BLaER1 (cell line): ENCODE data around the gene UQCR10.
A peak's percentile ranks its signal among the peaks of the same experiment; 100 is the strongest.

Source experiments
- H3K27ac ChIP-seq: shearing (Covaris generic); formaldehyde crosslinking; 2 replicates; pipeline ENCODE4 v1.8.1; 2022
- H3K27me3 ChIP-seq: shearing (Covaris generic); formaldehyde crosslinking; 2 replicates; pipeline ENCODE4 v1.8.1; 2022
- H3K36me3 ChIP-seq: shearing (Covaris generic); formaldehyde crosslinking; 2 replicates; pipeline ENCODE4 v1.8.1; 2022
- H3K4me1 ChIP-seq: shearing (Covaris generic); formaldehyde crosslinking; 2 replicates; pipeline ENCODE4 v1.8.1; 2022
- H3K4me2 ChIP-seq: shearing (Covaris generic); formaldehyde crosslinking; 2 replicates; pipeline ENCODE4 v1.8.1; 2022
- H3K4me3 ChIP-seq: shearing (Covaris generic); formaldehyde crosslinking; 2 replicates; pipeline ENCODE4 v1.8.1; 2022
- H3K9ac ChIP-seq: shearing (Covaris generic); formaldehyde crosslinking; 2 replicates; pipeline ENCODE4 v1.8.1; 2022
- H3K9me3 ChIP-seq: shearing (Covaris generic); formaldehyde crosslinking; 2 replicates; pipeline ENCODE4 v1.8.1; 2022
- H4K20me1 ChIP-seq: shearing (Covaris generic); formaldehyde crosslinking; 2 replicates; pipeline ENCODE4 v1.8.1; 2022
- Cebpa-rat ChIP-seq: shearing (Covaris generic); IDR thresholded peaks from 2 replicates; pipeline ENCODE4 v1.8.1; 2022

UQCR10 gene

DNA sequence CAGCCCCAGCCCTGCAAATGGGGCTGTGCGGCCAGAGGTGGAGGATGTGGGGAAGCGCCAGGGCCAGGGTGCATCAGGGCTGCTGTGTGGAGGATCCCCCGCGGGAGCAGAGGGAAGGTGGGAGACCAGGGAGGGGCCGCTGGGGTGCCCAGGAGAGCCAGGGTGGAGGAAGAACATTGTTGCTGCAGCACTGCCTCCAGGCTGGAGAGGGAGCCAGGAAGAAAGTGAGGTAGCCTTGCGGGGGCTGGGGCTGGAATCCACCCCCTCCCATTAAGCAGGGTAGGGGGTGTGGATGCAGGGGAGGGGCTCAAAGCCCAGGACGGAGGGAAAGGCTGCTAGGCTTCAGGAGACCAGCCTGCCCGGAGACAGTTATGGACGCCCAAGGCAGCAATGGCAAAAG, 32.3 kb upstream of the UQCR10 start:
- peak overlapping the region; percentile 80 for H3K4me2 ChIP-seq

DNA sequence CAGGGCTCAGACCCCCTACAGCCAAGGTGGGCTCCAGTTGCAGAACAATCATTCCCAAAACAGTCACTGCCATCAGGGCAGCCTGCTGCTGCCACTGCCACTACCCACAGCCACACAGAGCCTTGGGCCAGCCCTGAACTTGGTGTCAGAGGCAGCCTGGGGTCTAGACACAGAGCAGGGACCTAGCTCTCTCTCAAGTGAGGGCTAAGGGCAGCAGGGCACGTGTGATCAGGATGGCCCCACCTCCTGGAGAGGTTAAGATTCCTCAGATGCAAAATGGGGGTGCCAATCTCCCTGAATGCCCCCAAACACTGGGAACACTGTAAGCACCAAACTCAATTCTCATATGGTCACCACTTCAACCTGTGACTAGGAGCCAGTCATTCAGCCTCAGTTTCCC, 31.8 kb upstream of the UQCR10 start:
- TF ChIP-seq Cebpa-rat, result no peak
- Histone ChIP-seq H3K9me3 (no peaks in the 10 kb centered on the region), H3K4me1 (peaks cover 70% of the 10 kb centered on the region), H3K4me3 (no peak overlapping the region), H3K4me2 (peak overlapping the region; percentile 80), H3K27me3 (peaks cover 20% of the 10 kb centered on the region; the same call in 1 of the 2 replicates), H3K36me3 (peaks cover 26% of the 10 kb centered on the region), H3K9ac (no peak overlapping the region), H3K27ac (0 out of 2 replicates have a peak overlapping the region, but pooled peaks have one; percentile 35), H4K20me1 (peaks cover 17% of the 10 kb centered on the region)

More for the DNA sequence above, 32.3 kb upstream of the UQCR10 start:
- 0 out of 2 replicates have a peak overlapping the region, but pooled peaks have one; percentile 35 for H3K27ac ChIP-seq
- H3K9me3 ChIP-seq, result no peaks in the 10 kb centered on the region
- peaks cover 64% of the 10 kb centered on the region for H3K4me1 ChIP-seq
- no peak for TF ChIP-seq Cebpa-rat
- peaks cover 17% of the 10 kb centered on the region for H4K20me1 ChIP-seq
- no peak overlapping the region for H3K9ac ChIP-seq
- H3K4me3 ChIP-seq, result no peak overlapping the region
- peaks cover 23% of the 10 kb centered on the region for H3K36me3 ChIP-seq
- H3K27me3 ChIP-seq, result peaks cover 20% of the 10 kb centered on the region; the same call in 1 of the 2 replicates

GRCh38 chr22:29737251-29738117, 29.7 kb upstream of the UQCR10 start:
- no peak for TF ChIP-seq Cebpa-rat
- Histone ChIP-seq H3K4me2 (peak overlapping the region; percentile 93), H3K4me1 (peaks cover 88% of the 10 kb centered on the region), H3K9me3 (no peaks in the 10 kb centered on the region), H3K9ac (peak overlapping the region; percentile 77), H4K20me1 (peaks cover 17% of the 10 kb centered on the region), H3K27ac (peak overlapping the region; percentile 91), H3K4me3 (peak overlapping the region; percentile 45), H3K27me3 (peaks cover 20% of the 10 kb centered on the region; the same call in 1 of the 2 replicates), H3K36me3 (peaks cover 31% of the 10 kb centered on the region)

DNA sequence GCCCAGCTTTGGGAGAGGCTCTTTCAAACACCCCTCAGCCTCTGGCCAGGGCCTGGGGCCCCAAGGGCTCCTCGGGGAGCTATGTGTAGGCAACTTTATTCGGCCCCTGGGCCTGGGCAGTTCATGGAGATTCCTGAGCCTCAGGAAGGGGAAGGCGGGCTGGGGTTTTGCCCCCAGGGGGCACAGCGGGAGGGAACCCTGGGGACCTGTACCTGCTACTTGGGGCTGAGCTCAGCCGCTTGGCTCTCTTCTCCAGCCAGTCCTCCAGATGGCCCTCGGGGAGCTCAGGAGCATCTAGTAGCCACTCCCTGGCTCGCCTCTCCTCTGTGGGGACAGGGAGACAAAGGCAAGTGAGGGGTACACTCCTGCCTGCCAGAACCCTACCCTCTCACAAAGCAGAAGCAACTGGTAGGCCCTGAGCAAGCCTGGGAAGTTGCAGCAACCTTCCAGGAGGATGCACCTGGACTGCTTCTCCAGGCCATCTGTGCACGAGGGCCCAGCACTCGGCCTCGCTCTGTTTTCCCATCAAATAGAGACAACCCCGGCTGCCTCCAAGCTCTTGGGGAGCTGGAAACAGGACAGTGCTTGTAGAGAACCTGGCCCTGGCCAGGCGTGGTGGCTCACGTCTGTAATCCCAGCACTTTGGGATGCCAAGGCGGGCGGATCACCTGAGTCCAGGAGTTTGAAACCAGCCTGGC, 28.9 kb upstream of the UQCR10 start:
- peaks cover 20% of the 10 kb centered on the region; the same call in 1 of the 2 replicates for H3K27me3 ChIP-seq
- peaks cover 31% of the 10 kb centered on the region for H3K36me3 ChIP-seq
- H3K27ac ChIP-seq, result peak overlapping the region; percentile 91
- H3K4me2 ChIP-seq, result peak overlapping the region; percentile 93
- peak overlapping the region; percentile 77 for H3K9ac ChIP-seq
- H3K4me3 ChIP-seq, result peak overlapping the region; percentile 45
- no peaks in the 10 kb centered on the region for H3K9me3 ChIP-seq
- no peak; the same call in 1 of the 2 replicates for TF ChIP-seq Cebpa-rat
- peaks cover 89% of the 10 kb centered on the region for H3K4me1 ChIP-seq
- peaks cover 13% of the 10 kb centered on the region for H4K20me1 ChIP-seq

GRCh38 chr22:29739346-29739875, 27.8 kb upstream of the UQCR10 start:
- Histone ChIP-seq H3K36me3 (peaks cover 39% of the 10 kb centered on the region), H3K4me1 (peaks cover 79% of the 10 kb centered on the region), H3K9ac (no peak overlapping the region), H3K27ac (peak overlapping the region; percentile 91; the same call in 1 of the 2 replicates), H3K4me3 (no peak overlapping the region), H3K9me3 (no peaks in the 10 kb centered on the region), H3K27me3 (peaks cover 10% of the 10 kb centered on the region; the same call in 1 of the 2 replicates), H3K4me2 (peak overlapping the region; percentile 93), H4K20me1 (peaks cover 2% of the 10 kb centered on the region; the same call in 1 of the 2 replicates)
- no peak for TF ChIP-seq Cebpa-rat

- Histone ChIP-seq H3K27ac (peak overlapping the region; percentile 91; the same call in 1 of the 2 replicates), H3K4me2 (no peak overlapping the region), H3K9ac (no peak overlapping the region), H3K27me3 (peaks cover 2% of the 10 kb centered on the region; the same call in 1 of the 2 replicates), H3K4me1 (peaks cover 71% of the 10 kb centered on the region), H3K9me3 (no peaks in the 10 kb centered on the region), H3K4me3 (no peak overlapping the region), H3K36me3 (peaks cover 47% of the 10 kb centered on the region), H4K20me1 (no peaks in the 10 kb centered on the region; the same call in 1 of the 2 replicates)
- TF ChIP-seq Cebpa-rat, result no peak
These were observed 27.0 kb upstream of the UQCR10 start for GRCh38 chr22:29740216-29740615.

DNA sequence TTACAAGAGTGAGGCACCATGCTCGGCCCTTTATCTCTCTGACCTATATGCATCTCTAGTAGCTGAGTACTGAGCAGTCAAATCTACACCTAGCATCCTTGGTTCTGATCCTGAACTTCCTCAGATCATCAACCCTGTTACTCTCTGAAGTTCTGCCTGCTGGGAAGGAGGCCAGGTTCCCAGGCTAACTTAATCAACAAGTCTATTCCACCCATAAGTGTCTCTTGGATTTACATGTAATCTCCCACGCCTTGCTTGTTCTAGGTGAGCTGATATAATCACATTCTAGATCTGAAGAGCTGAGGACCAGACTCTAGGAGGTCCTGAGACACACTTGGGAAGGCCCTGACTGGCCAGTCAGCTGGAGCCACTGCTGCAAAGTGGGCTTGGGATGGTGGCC, 25.2 kb upstream of the UQCR10 start:
- Histone ChIP-seq H3K9ac (no peak overlapping the region), H3K4me1 (peaks cover 63% of the 10 kb centered on the region), H3K27ac (peak overlapping the region; percentile 72), H3K36me3 (peaks cover 64% of the 10 kb centered on the region), H4K20me1 (no peaks in the 10 kb centered on the region), H3K4me3 (no peak overlapping the region), H3K27me3 (no peaks in the 10 kb centered on the region), H3K4me2 (peak overlapping the region; percentile 76), H3K9me3 (no peaks in the 10 kb centered on the region)
- TF ChIP-seq Cebpa-rat, result no peak

DNA sequence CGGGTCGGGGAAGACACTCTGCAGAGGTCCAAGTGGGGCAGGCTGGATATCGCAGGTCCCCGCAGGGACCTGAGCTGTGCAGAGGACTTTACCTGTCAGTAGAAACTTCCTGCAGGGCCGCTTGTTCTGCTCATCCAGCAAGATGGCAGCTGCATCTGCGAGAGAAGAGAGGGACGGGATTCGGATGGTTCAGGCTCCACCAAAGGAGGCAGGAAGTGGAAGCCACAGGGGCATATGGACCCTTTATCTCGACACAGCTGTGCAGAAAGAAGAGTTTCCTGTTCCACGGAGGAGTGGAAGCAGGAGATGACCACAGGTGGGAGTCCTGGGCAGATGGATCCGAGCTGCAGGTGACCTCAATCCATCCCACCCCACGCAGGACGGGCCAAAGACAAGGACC, 24.8 kb upstream of the UQCR10 start:
- H3K9ac ChIP-seq, result no peak overlapping the region
- no peaks in the 10 kb centered on the region for H3K9me3 ChIP-seq
- peaks cover 68% of the 10 kb centered on the region for H3K36me3 ChIP-seq
- H3K4me2 ChIP-seq, result peak overlapping the region; percentile 76
- peaks cover 59% of the 10 kb centered on the region for H3K4me1 ChIP-seq
- no peaks in the 10 kb centered on the region for H4K20me1 ChIP-seq
- no peak overlapping the region for H3K4me3 ChIP-seq
- no peaks in the 10 kb centered on the region for H3K27me3 ChIP-seq
- peak overlapping the region; percentile 72 for H3K27ac ChIP-seq
- TF ChIP-seq Cebpa-rat, result no peak

DNA sequence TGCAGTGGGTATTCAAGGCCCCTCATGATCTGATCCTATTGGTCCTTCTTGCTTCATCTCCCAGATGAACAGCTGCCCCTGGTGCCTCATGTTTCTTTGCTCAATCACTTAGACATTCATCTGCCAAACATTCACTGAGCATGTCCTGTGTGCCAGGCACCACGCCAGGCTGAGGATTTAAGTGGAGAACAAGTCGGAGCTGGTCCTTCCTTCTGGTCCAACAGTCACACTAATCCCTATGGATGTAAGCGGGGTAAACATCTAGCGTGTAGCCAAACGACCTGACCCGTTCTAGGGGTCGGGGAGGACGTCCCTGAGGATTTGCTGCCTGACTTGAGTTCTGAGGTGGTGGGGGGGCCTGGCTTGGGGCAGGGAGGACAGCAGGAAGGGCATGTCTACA, 22.3 kb upstream of the UQCR10 start:
- Histone ChIP-seq H3K9me3 (no peaks in the 10 kb centered on the region), H3K4me3 (no peak overlapping the region)

More for the DNA sequence above, 22.3 kb upstream of the UQCR10 start:
- Histone ChIP-seq H3K27ac (no peak overlapping the region; the same call in 1 of the 2 replicates), H3K4me1 (peaks cover 46% of the 10 kb centered on the region), H3K36me3 (peaks cover 72% of the 10 kb centered on the region), H4K20me1 (no peaks in the 10 kb centered on the region), H3K27me3 (no peaks in the 10 kb centered on the region), H3K4me2 (no peak overlapping the region), H3K9ac (no peak overlapping the region)
- no peak for TF ChIP-seq Cebpa-rat
